ENCODE results near the gene PPP1R12C. TPM values are rescaled to one million over a fixed set of nuclear protein-coding genes. Genes with fewer than 3 reads are reported as not detected.
A peak's percentile ranks its signal among the peaks of the same experiment; 100 is the strongest.
"Not testable (repeated sequence)": the region's sequence is repeated elsewhere in the genome, so short reads cannot be mapped to it uniquely, and the experiment has no call there.

Gene PPP1R12C
- total RNA-seq, 4 donors from 2014 or later, result 40.0 to 110 (median 76.1) TPM

- Histone ChIP-seq H3K27ac (no peak within 1 kb of the TSS), H3K27me3 (peaks cover 20% of the 10 kb centered on the region), H3K36me3 (no peaks in the 10 kb centered on the region), H3K9me3 (no peaks in the 10 kb centered on the region), H3K4me3 (replicated peaks in 1 of 3) (no peak within 1 kb of the TSS), H3K4me1 (peaks cover 0 to 6% of the 10 kb centered on the region in 2 donors)
- TF ChIP-seq CTCF (IDR thresholded peaks at IDR 0.05) (no peak), POLR2A (IDR thresholded peaks at IDR 0.05) (no peak)
- intact Hi-C loops (cut with DNase I), result no loop called here
- 46 to 58% methylated on average over 23 to 28 of the region's 39 CpGs for WGBS, 2 donors
- DNase-seq, result no peak
Observed at GRCh38 chr19:55157064-55157908, 39.8 kb upstream of the PPP1R12C start, which contains the start of gene TNNI3. TSS of gene TNNI3 (minus strand) at chr19:55157732. CDS start at chr19:55157589, 143 bp downstream.

- TF ChIP-seq POLR2A (IDR thresholded peaks at IDR 0.05) (no peak), CTCF (IDR thresholded peaks at IDR 0.05) (no peak)
- no peak overlapping the region for H3K27ac ChIP-seq
- H3K36me3 ChIP-seq, result no peaks in the 10 kb centered on the region
- DNase-seq, result peak; percentile 19 to 29
- intact Hi-C loops (cut with DNase I), result no loop called here
- 2 to 8% methylated on average over 36 to 42 of the region's 52 CpGs for WGBS, 2 donors
- H3K4me3 ChIP-seq (replicated peaks in 1 of 3), result no peak overlapping the region
- H3K4me1 ChIP-seq, result peaks cover 0 to 6% of the 10 kb centered on the region in 2 donors
- no peaks in the 10 kb centered on the region for H3K9me3 ChIP-seq
- peaks cover 18% of the 10 kb centered on the region for H3K27me3 ChIP-seq
Observed at GRCh38 chr19:55156202-55157063, 39.0 kb upstream of the PPP1R12C start.

DNA sequence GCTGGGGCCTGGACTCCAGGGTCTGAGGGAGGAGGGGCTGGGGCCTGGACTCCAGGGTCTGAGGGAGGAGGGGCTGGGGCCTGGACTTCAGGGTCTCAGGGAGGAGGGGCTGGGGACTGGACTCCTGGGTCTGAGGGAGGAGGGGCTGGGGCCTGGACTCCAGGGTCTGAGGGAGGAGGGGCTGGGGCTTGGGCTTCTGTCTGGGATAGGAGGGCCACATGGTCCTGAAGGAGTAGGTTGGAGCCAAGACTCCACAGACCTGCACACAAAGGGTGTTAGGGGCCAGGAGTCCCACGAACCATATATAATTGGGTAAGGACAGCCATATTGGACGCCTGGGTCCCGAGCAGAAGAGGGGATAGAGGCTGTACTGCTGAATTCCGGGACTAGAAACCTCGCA is 38.3 kb upstream of the PPP1R12C start:
- H3K4me1 ChIP-seq; DNase-seq; H3K36me3 ChIP-seq; H3K27ac ChIP-seq; H3K4me3 ChIP-seq (replicated peaks in 1 of 3); intact Hi-C loops (cut with DNase I); H3K9me3 ChIP-seq: not testable (repeated sequence)
- WGBS, 2 donors, result 2 to 10% methylated on average over 4 to 5 of the region's 5 CpGs
- H3K27me3 ChIP-seq, result peaks cover 17% of the 10 kb centered on the region

- H3K9me3 ChIP-seq, result no peaks in the 10 kb centered on the region
- 88 to 90% methylated on average over 12 of the region's 12 CpGs for WGBS, 2 donors
- H3K36me3 ChIP-seq, result no peaks in the 10 kb centered on the region
- H3K4me1 ChIP-seq, result peaks cover 0 to 6% of the 10 kb centered on the region in 2 donors
- no peak overlapping the region for H3K27ac ChIP-seq
- H3K27me3 ChIP-seq, result peaks cover 23% of the 10 kb centered on the region
- DNase-seq, result no peak
- intact Hi-C loops (cut with DNase I), result no loop called here
- no peak overlapping the region for H3K4me3 ChIP-seq (replicated peaks in 1 of 3)
- no peak for TF ChIP-seq POLR2A (IDR thresholded peaks at IDR 0.05)
- no peak for TF ChIP-seq CTCF (IDR thresholded peaks at IDR 0.05)
Observed at GRCh38 chr19:55153652-55154264, 36.3 kb upstream of the PPP1R12C start.

- Histone ChIP-seq H3K27me3 (peaks cover 27% of the 10 kb centered on the region), H3K9me3 (no peaks in the 10 kb centered on the region), H3K4me3 (replicated peaks in 1 of 3) (no peak overlapping the region), H3K4me1 (peaks cover 0 to 6% of the 10 kb centered on the region in 2 donors), H3K27ac (no peak overlapping the region), H3K36me3 (no peaks in the 10 kb centered on the region)
- no peak for DNase-seq
- intact Hi-C loops (cut with DNase I), result no loop called here
- TF ChIP-seq POLR2A (IDR thresholded peaks at IDR 0.05), result no peak
- no peak for TF ChIP-seq CTCF (IDR thresholded peaks at IDR 0.05)
Observed at GRCh38 chr19:55152017-55152416, 34.6 kb upstream of the PPP1R12C start.
